ENCODE data around the gene PNCK.

Gene PNCK

GRCh38 chrX:153638436-153639176, 35.0 kb downstream of the PNCK start:
- Mint-ChIP-seq H3K27me3 (peaks cover 14% of the 10 kb centered on the region), H3K36me3 (ENCODE audit: low read depth) (no peaks in the 10 kb centered on the region), H3K27ac (no peak overlapping the region), H3K4me1 (peaks cover 5% of the 10 kb centered on the region), H3K4me3 (no peak overlapping the region), H3K9me3 (no peaks in the 10 kb centered on the region)
- no peak for ATAC-seq
- DNase-seq, result no peak

GRCh38 chrX:153638041-153638371, 35.6 kb downstream of the PNCK start:
- no peaks in the 10 kb centered on the region for H3K9me3 Mint-ChIP-seq
- DNase-seq (no peak), ATAC-seq (no peak)
- H3K27me3 Mint-ChIP-seq, result peaks cover 11% of the 10 kb centered on the region
- H3K4me3 Mint-ChIP-seq, result no peak overlapping the region
- H3K27ac Mint-ChIP-seq, result no peak overlapping the region
- no peaks in the 10 kb centered on the region for H3K36me3 Mint-ChIP-seq (ENCODE audit: low read depth)
- peaks cover 4% of the 10 kb centered on the region for H3K4me1 Mint-ChIP-seq

DNA sequence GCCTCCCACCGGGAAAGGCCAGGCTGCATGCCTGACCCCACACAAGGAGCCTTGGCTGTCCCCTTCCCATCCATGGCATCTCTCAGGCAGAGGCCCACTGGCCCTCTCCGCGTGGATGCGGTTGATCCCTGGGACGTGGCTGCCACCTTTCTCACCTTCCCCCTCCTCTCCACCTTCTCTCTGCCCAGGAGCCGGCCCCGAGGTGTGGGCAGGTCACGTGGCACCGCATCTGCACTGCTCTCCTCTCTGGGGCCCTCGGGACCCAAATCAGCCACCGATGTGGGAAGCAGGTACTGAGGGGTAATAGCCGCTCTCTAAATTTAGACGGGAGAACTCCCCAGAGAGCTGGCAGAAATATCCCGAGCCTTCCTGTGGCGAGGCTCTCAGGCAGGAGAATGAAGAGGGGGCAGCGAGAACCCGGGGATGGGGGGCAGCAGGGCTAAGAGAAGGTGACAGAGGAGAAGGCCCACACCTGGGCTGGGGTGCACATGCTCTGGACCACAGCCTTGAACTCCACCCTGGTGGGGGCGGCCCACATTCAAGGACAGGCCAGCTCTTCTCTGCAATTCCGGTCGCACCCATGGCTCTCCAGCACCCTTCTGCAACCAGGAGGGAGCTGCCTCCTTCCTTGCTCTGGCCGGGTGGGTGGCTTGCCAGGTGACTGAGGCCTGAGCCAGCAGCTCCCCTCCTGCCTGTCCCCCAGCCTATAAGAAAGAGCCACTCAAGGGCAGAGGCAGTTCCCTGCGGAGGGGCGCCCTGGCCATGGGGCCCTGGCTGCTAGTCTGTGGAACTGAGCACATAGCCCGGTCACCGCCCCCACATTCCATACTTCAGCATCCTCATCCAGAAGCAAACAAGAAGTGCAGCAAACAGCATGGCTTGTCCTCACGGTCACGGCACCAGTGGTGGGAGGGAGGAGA, 36.2 kb downstream of the PNCK start:
- ATAC-seq, result no peak
- H3K27me3 Mint-ChIP-seq, result peaks cover 7% of the 10 kb centered on the region

DNA sequence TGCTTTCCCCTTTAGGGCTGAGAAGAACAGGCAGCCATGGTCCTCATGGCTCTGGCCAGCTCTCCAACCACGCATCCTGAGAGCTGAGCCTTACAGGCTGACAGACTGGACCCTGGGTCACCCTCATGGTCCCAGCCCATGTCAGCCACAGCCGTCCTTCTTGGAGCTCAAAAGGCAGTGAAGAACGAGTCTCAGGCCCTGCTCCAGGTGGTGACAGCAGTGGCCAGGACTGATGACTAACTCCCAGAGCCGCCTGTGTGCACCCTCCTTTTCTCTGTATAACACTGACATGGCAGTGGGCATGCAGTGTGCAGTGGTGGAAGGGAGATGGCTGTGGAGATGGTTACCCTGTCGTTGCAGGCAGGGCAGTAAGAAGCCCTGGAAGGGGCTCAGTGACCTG, 36.9 kb downstream of the PNCK start:
- H3K4me1 Mint-ChIP-seq, result no peaks in the 10 kb centered on the region
- peaks cover 6% of the 10 kb centered on the region for H3K27me3 Mint-ChIP-seq
- H3K9me3 Mint-ChIP-seq, result no peaks in the 10 kb centered on the region
- H3K4me3 Mint-ChIP-seq, result no peak overlapping the region
- H3K27ac Mint-ChIP-seq, result no peak overlapping the region
- DNase-seq, result no peak
- no peaks in the 10 kb centered on the region for H3K36me3 Mint-ChIP-seq (ENCODE audit: low read depth)
- ATAC-seq, result no peak

More for the DNA sequence above, 36.2 kb downstream of the PNCK start:
- no peak for DNase-seq
- no peak overlapping the region for H3K27ac Mint-ChIP-seq
- no peaks in the 10 kb centered on the region for H3K36me3 Mint-ChIP-seq (ENCODE audit: low read depth)
- no peaks in the 10 kb centered on the region for H3K9me3 Mint-ChIP-seq
- H3K4me3 Mint-ChIP-seq, result no peak overlapping the region
- no peaks in the 10 kb centered on the region for H3K4me1 Mint-ChIP-seq

- peak; percentile 55 for ATAC-seq
- no peaks in the 10 kb centered on the region for H3K4me1 Mint-ChIP-seq
- DNase-seq, result peak; percentile 24
These were observed 37.6 kb downstream of the PNCK start for GRCh38 chrX:153635788-153636668.

GRCh38 chrX:153635388-153635787, 38.2 kb downstream of the PNCK start:
- Mint-ChIP-seq H3K27me3 (no peaks in the 10 kb centered on the region), H3K4me3 (no peak overlapping the region), H3K9me3 (no peaks in the 10 kb centered on the region), H3K4me1 (no peaks in the 10 kb centered on the region), H3K36me3 (ENCODE audit: low read depth) (no peaks in the 10 kb centered on the region), H3K27ac (no peak overlapping the region)
- no peak for ATAC-seq
- DNase-seq, result no peak

More at GRCh38 chrX:153635788-153636668, 37.6 kb downstream of the PNCK start:
- Mint-ChIP-seq H3K36me3 (ENCODE audit: low read depth) (no peaks in the 10 kb centered on the region), H3K27me3 (peaks cover 2% of the 10 kb centered on the region), H3K4me3 (no peak overlapping the region), H3K9me3 (no peaks in the 10 kb centered on the region), H3K27ac (no peak overlapping the region)

DNA sequence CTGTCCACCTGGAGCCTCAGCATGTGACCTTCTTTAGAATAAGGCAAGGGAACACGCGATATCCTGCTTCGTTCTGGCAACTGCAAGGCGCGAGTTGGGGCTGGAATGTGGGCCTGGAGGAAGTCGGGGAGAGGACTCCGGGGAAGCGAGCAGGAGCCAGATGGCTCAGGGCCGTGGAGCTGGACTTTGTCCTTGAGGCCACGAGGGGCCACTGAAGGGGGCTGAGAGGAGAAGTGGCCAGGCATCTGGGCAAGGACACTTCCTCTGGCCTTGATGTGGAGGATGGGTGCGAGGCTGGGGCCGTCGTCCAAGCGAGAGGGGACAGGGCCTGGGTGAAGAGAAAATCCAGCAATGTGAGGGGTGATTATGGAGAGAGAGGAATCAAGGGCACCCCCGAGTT, 38.8 kb downstream of the PNCK start:
- ATAC-seq, result no peak
- no peaks in the 10 kb centered on the region for H3K27me3 Mint-ChIP-seq
- H3K36me3 Mint-ChIP-seq (ENCODE audit: low read depth), result no peaks in the 10 kb centered on the region
- no peak for DNase-seq
- no peaks in the 10 kb centered on the region for H3K9me3 Mint-ChIP-seq
- H3K27ac Mint-ChIP-seq, result no peak overlapping the region
- no peaks in the 10 kb centered on the region for H3K4me1 Mint-ChIP-seq
- no peak overlapping the region for H3K4me3 Mint-ChIP-seq

DNA sequence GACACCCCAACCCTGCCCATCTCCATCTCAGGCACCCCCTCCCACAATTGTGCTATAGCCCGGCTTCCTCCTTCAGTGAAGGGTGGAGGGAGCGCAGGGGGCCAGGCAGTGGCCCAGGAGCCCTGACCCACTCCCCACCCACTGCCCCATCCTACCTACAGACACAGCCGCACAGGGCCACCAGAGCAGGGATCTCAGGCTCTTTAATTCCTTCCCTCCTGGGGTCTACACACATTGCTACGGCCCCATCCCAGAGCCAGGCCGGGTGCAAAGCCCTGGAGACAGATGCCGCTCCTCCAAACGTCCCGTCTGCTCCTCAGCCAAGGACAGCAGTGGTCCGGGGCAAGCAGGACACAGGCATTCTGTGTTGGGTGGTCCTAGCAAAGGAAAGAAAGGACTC, 39.4 kb downstream of the PNCK start:
- Mint-ChIP-seq H3K27me3 (no peaks in the 10 kb centered on the region), H3K36me3 (ENCODE audit: low read depth) (no peaks in the 10 kb centered on the region), H3K4me3 (no peak overlapping the region), H3K4me1 (no peaks in the 10 kb centered on the region), H3K27ac (no peak overlapping the region), H3K9me3 (no peaks in the 10 kb centered on the region)
- no peak for DNase-seq
- no peak for ATAC-seq

DNA sequence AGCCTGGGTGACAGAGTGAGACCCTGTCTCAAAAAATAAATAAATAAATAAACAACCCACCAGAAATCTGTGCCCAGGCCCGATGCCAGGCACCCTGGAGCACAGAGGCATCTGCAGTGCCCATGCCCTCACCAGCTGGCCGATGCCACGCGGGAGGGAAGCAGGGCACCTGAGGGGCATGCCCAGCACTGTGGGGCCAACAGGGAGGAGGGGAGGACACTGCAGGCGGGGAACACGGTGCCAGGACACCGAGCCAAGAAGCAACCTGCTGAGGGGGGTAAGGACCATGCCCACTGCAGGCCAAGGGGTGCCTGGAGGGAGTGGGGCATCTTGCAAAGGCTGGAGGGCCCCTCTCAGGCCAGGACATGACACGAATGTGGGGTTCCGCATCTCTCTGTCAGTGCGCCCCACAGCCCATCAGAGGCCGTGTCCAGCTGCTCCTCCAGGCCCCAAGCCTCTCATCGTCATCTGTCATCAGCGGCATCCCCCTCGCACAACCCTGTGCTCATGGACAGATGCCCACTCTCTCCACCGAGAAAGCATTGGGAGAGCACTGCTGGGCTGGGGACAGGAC, 39.9 kb downstream of the PNCK start:
- H3K27me3 Mint-ChIP-seq, result no peaks in the 10 kb centered on the region
- ATAC-seq, result no peak
- no peaks in the 10 kb centered on the region for H3K4me1 Mint-ChIP-seq
- no peak overlapping the region for H3K27ac Mint-ChIP-seq
- H3K36me3 Mint-ChIP-seq (ENCODE audit: low read depth), result no peaks in the 10 kb centered on the region
- H3K9me3 Mint-ChIP-seq, result no peaks in the 10 kb centered on the region
- no peak for DNase-seq
- H3K4me3 Mint-ChIP-seq, result no peak overlapping the region

GRCh38 chrX:153633048-153633447, 40.6 kb downstream of the PNCK start:
- no peaks in the 10 kb centered on the region for H3K9me3 Mint-ChIP-seq
- no peak for DNase-seq
- H3K4me1 Mint-ChIP-seq, result no peaks in the 10 kb centered on the region
- no peak overlapping the region for H3K27ac Mint-ChIP-seq
- no peaks in the 10 kb centered on the region for H3K36me3 Mint-ChIP-seq (ENCODE audit: low read depth)
- ATAC-seq, result no peak
- no peak overlapping the region for H3K4me3 Mint-ChIP-seq
- no peaks in the 10 kb centered on the region for H3K27me3 Mint-ChIP-seq

GRCh38 chrX:153632595-153632946, 41.0 kb downstream of the PNCK start:
- H3K4me1 Mint-ChIP-seq, result no peaks in the 10 kb centered on the region
- ATAC-seq (no peak), DNase-seq (no peak)

DNA sequence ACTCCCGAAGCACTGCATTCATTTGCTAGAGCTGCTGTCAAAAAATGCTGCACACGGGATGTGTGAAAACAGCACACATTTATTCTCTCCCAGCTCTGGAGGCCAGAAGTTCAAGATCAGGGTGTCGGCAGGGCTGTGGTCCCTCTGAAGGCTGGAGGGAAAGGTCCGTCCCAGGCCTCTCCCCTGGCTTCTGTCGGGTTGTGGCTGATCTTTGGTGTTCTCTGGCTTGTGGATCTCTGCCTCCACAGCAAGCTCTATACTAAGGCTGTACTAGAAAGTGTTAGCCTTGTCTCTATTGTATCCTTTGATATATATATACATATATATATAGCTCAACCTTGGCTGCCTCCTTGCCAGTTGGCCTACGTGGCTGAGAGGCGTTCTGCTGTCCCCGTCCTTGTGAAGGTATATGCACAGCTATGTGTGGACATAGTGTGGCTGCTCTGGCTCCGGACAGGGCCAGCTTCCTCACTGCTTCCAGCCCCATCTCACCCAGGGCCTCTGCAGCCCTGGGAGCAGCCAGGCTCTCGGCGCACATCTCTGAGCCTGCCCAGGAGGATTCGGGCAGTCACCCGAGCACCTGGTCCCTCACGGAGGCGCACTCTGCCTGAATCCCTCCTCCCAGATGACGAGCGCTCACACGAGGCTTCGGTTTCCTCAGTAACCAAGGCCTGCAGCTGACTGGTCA, 41.6 kb downstream of the PNCK start:
- no peaks in the 10 kb centered on the region for H3K27me3 Mint-ChIP-seq
- H3K36me3 Mint-ChIP-seq (ENCODE audit: low read depth), result no peaks in the 10 kb centered on the region
- H3K4me3 Mint-ChIP-seq, result no peak overlapping the region
- DNase-seq (no peak), ATAC-seq (no peak)
- H3K4me1 Mint-ChIP-seq, result no peaks in the 10 kb centered on the region
- no peaks in the 10 kb centered on the region for H3K9me3 Mint-ChIP-seq
- H3K27ac Mint-ChIP-seq, result no peak overlapping the region

More at GRCh38 chrX:153632595-153632946, 41.0 kb downstream of the PNCK start:
- Mint-ChIP-seq H3K9me3 (no peaks in the 10 kb centered on the region), H3K36me3 (ENCODE audit: low read depth) (no peaks in the 10 kb centered on the region), H3K27ac (no peak overlapping the region), H3K4me3 (no peak overlapping the region), H3K27me3 (no peaks in the 10 kb centered on the region)

- Mint-ChIP-seq H3K27me3 (no peaks in the 10 kb centered on the region), H3K36me3 (ENCODE audit: low read depth) (no peaks in the 10 kb centered on the region)
- ATAC-seq, result no peak
These were observed 42.3 kb downstream of the PNCK start for GRCh38 chrX:153631346-153631745.

GRCh38 chrX:153628665-153629064, 44.9 kb downstream of the PNCK start:
- no peaks in the 10 kb centered on the region for H3K36me3 Mint-ChIP-seq (ENCODE audit: low read depth)
- no peaks in the 10 kb centered on the region for H3K27me3 Mint-ChIP-seq
- ATAC-seq, result no peak
- H3K4me3 Mint-ChIP-seq, result no peak overlapping the region
- no peak overlapping the region for H3K27ac Mint-ChIP-seq
- DNase-seq, result no peak
- no peaks in the 10 kb centered on the region for H3K4me1 Mint-ChIP-seq
- H3K9me3 Mint-ChIP-seq, result no peaks in the 10 kb centered on the region

More at GRCh38 chrX:153631346-153631745, 42.3 kb downstream of the PNCK start:
- Mint-ChIP-seq H3K9me3 (no peaks in the 10 kb centered on the region), H3K27ac (no peak overlapping the region), H3K4me3 (no peak overlapping the region), H3K4me1 (no peaks in the 10 kb centered on the region)
- no peak for DNase-seq
